HepG2 (cell line): ENCODE measurements around the gene JTB. TPM values are rescaled to one million over a fixed set of nuclear protein-coding genes. Genes with fewer than 3 reads are reported as not detected.

Source experiments
- BHLHE40 ChIP-seq: IDR thresholded peaks from 2 replicates; pipeline ENCODE4 v1.6.1; 2011; ENCODE audit warnings: low read length, improper control_type of control experiment
- DBP ChIP-seq: sonication (generic); formaldehyde crosslinking; IDR thresholded peaks from 2 replicates; pipeline ENCODE4 v1.4.0; 2020; ENCODE audit warnings: missing genetic modification reagents; ENCODE audit errors: not compliant biosample characterization
- ETV5 ChIP-seq: IDR thresholded peaks from 2 replicates; pipeline ENCODE4 v1.6.1; 2018; ENCODE audit warnings: missing biosample characterization, missing genetic modification reagents, inconsistent platforms, borderline replicate concordance
- MYC ChIP-seq: sonication (generic); formaldehyde crosslinking; IDR thresholded peaks from 2 replicates; pipeline ENCODE4 v1.9.0; 2021; ENCODE audit warnings: missing genetic modification reagents, borderline replicate concordance
- MYNN ChIP-seq: sonication (generic); formaldehyde crosslinking; IDR thresholded peaks from 2 replicates; pipeline ENCODE4 v1.4.0; 2020; ENCODE audit warnings: mild to moderate bottlenecking, low read depth, missing genetic modification reagents
- PAWR ChIP-seq: sonication (generic); formaldehyde crosslinking; IDR thresholded peaks from 2 replicates; pipeline ENCODE4 v1.4.0; 2020; ENCODE audit warnings: missing genetic modification reagents, mild to moderate bottlenecking, borderline replicate concordance
- RXRB ChIP-seq: IDR thresholded peaks from 2 replicates; pipeline ENCODE4 v1.6.1; 2016; ENCODE audit warnings: borderline replicate concordance, missing genetic modification reagents, missing compliant biosample characterization
- SRSF9 ChIP-seq: fragments of 200-400 bp; formaldehyde crosslinking; IDR thresholded peaks from 2 replicates; pipeline ENCODE4 v1.6.1; 2018; ENCODE audit warnings: borderline replicate concordance, mild to moderate bottlenecking, low read depth, low read length; ENCODE audit not compliant: insufficient read depth, poor library complexity, severe bottlenecking
- ZBTB37 ChIP-seq: sonication (generic); formaldehyde crosslinking; IDR thresholded peaks from 2 replicates; pipeline ENCODE4 v1.4.0; 2020; ENCODE audit warnings: mild to moderate bottlenecking, missing genetic modification reagents
- ZNF761 ChIP-seq: sonication (generic); formaldehyde crosslinking; conservative IDR thresholded peaks from 2 replicates; pipeline ENCODE4 v1.4.0; 2020; ENCODE audit warnings: mild to moderate bottlenecking, missing genetic modification reagents
- polyA plus RNA-seq, 8 experiments: library from polyadenylated mRNA; depleted of rRNA in 3 of 8; stranded (reverse) in 7 of 8; unstranded in 1 of 8; fragments of >200 nt; fragmentation: Illumina TruSeq in 4 of 8; extraction: Trizol in 4 of 8; gene quantifications; 2 replicates each; pipeline versions ENCODE4 v1.2.1 to v1.2.3, GENCODE V29; 2011 to 2016; ENCODE audit warnings: low read depth in 4 of 8, missing spikeins in 1 of 8, mixed read lengths in 1 of 8; ENCODE audit not compliant: insufficient read depth in 1 of 8
- total RNA-seq, 5 experiments: library from RNA; depleted of rRNA; stranded (reverse); fragments of >200 nt; fragmentation: Illumina TruSeq; extraction: Trizol; gene quantifications; 2 replicates each; pipeline ENCODE4 v1.2.3, GENCODE V29; 2016; ENCODE audit warnings: low read depth in 1 of 5
- TF ChIP-seq, protein P1 (sequence below): sonication (generic); formaldehyde crosslinking; conservative IDR thresholded peaks from 2 replicates; pipeline ENCODE4 v1.8.1; 2023; ENCODE audit warnings: missing genetic modification reagents

The JTB gene
- total and polyA plus RNA-seq, 2 of the 13 experiments (the other 11 are each of a cell fraction or from before 2014, with no cell fraction given): 96.7 to 99.2 TPM

GRCh38 chr1:153958111-153958960 is 19.1 kb downstream of the JTB start, which contains the start of gene CRTC2 (continued):
- TF ChIP-seq, protein P1, sequence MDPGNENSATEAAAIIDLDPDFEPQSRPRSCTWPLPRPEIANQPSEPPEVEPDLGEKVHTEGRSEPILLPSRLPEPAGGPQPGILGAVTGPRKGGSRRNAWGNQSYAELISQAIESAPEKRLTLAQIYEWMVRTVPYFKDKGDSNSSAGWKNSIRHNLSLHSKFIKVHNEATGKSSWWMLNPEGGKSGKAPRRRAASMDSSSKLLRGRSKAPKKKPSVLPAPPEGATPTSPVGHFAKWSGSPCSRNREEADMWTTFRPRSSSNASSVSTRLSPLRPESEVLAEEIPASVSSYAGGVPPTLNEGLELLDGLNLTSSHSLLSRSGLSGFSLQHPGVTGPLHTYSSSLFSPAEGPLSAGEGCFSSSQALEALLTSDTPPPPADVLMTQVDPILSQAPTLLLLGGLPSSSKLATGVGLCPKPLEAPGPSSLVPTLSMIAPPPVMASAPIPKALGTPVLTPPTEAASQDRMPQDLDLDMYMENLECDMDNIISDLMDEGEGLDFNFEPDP (CRISPR knock-in tag): no peak
- peak; percentile 86 for TF ChIP-seq ETV5 (CRISPR knock-in tag)
- peak; percentile 74 for TF ChIP-seq DBP
- TF ChIP-seq SRSF9: no peak
- TF ChIP-seq MYC (CRISPR knock-in tag): peak; percentile 65
- TF ChIP-seq ZBTB37 (CRISPR knock-in tag): no peak
- TF ChIP-seq MYNN (CRISPR knock-in tag): no peak
- TF ChIP-seq ZNF761 (CRISPR knock-in tag): no peak
- TF ChIP-seq PAWR: no peak
- TF ChIP-seq RXRB: peak; percentile 39; the same call in 1 of the 2 replicates
- no peak for TF ChIP-seq BHLHE40
